Measurements from ENCODE around the gene AS3MT.

GRCh38 chr10:102863660-102864059 is 5.6 kb upstream of the AS3MT start:
- TF ChIP-seq CTCF (IDR thresholded peaks at IDR 0.05 in 4 of 5, conservative IDR thresholded peaks at IDR 0.05 in 1 of 5): no peak
- no peak for TF ChIP-seq POLR2A (IDR thresholded peaks at IDR 0.05)

Measured in gastrocnemius medialis (tissue), 4 donors.